ENCODE results near the gene USP24. TPM values are rescaled to one million over a fixed set of nuclear protein-coding genes. Genes with fewer than 3 reads are reported as not detected.

The USP24 gene
- total RNA-seq, 1 experiment from 2014 or later, result 35.3 TPM

DNA sequence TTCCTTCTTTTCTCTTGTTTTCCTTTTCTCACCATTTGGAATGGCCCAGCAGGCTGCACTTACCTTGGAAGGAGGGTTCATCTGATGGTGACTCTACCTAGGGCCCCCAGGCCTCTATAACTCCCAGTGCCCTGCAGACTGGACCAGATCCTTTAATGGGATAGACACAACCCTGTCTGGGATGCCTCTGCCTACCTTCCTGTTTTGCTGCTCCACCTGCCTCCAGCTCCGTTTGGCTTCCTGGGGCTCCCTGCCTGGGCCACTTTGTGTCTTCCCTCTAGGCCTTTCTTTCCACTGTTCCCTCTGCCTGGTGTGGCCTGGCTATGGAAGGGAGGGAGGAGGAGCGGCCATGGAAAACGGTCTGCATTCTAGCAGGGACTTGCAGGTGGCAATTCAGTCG lies 168.3 kb downstream of the USP24 start:
- H3K4ac ChIP-seq (ENCODE audit: low read depth, low read length), result no peak overlapping the region
- no peak overlapping the region for H4K5ac ChIP-seq (ENCODE audit: insufficient read length, low read depth, low read length)
- H2AFZ ChIP-seq (ENCODE audit: low read length), result no peak overlapping the region
- H3K36me3 Mint-ChIP-seq (ENCODE audit: insufficient read depth in 1 of 3, low read depth in 3 of 3), result peaks cover 16 to 49% (median 23%) of the 10 kb centered on the region in 3 experiments
- H3K79me2 ChIP-seq (ENCODE audit: insufficient read depth, low read length), result peaks cover 13% of the 10 kb centered on the region; the same call in 1 of the 2 replicates
- DNase-seq, result no peak
- H4K20me1 ChIP-seq (ENCODE audit: control insufficient read depth, insufficient read depth, insufficient read length), result no peaks in the 10 kb centered on the region
- no peak overlapping the region for H2BK5ac ChIP-seq (ENCODE audit: insufficient read length, low read length)
- no peak overlapping the region for H2BK15ac ChIP-seq (ENCODE audit: low read depth, low read length)
- H2BK120ac ChIP-seq (ENCODE audit: low read depth, low read length, poor library complexity, severe bottlenecking), result no peak overlapping the region
- H3K9ac ChIP-seq (ENCODE audit: extremely low read depth, insufficient read length, low read length), result no peak overlapping the region
- no peaks in the 10 kb centered on the region for H3K9me3 ChIP-seq (ENCODE audit: control insufficient read depth, low read depth, low read length)
- H3K56ac ChIP-seq (ENCODE audit: insufficient read length, low read depth, low read length), result no peak overlapping the region
- no CpG with 5 or more reads among the region's 4 CpGs for WGBS (ENCODE audit: extremely low coverage, insufficient read length, low lambda C conversion rate)
- H3K27ac ChIP-seq (ENCODE audit: insufficient read length, low read depth, low read length), result no peak overlapping the region
- no peaks in the 10 kb centered on the region for H3K27me3 ChIP-seq (ENCODE audit: insufficient read depth, low read length)
- H3K23ac ChIP-seq (ENCODE audit: insufficient read length, low read depth, low read length), result no peak overlapping the region
- H2AK5ac ChIP-seq (ENCODE audit: insufficient read length, low read length), result no peak overlapping the region
- no peaks in the 10 kb centered on the region for H3K9me3 Mint-ChIP-seq
- no peak overlapping the region for H3K14ac ChIP-seq (ENCODE audit: insufficient read depth, low read length)
- H4K8ac ChIP-seq (replicated peaks; ENCODE audit: insufficient read length, low read depth, low read length), result no peak overlapping the region
- no peak overlapping the region for H2BK20ac ChIP-seq (ENCODE audit: low read depth, low read length, poor library complexity, severe bottlenecking)
- H3K4me1 ChIP-seq (ENCODE audit: insufficient read depth, low read length), result peaks cover 4% of the 10 kb centered on the region; the same call in 1 of the 2 replicates
- peaks cover 12 to 13% of the 10 kb centered on the region in 2 experiments for H3K4me1 Mint-ChIP-seq
- peak overlapping the region in 2 of 3 experiments; percentile 2 to 44; a peak in 3 of 7 replicates for H3K27ac Mint-ChIP-seq
- H3K27me3 Mint-ChIP-seq (ENCODE audit: low read depth), result no peaks in the 10 kb centered on the region
- no peak overlapping the region for H3K4me3 Mint-ChIP-seq
- TF ChIP-seq, protein P1, sequence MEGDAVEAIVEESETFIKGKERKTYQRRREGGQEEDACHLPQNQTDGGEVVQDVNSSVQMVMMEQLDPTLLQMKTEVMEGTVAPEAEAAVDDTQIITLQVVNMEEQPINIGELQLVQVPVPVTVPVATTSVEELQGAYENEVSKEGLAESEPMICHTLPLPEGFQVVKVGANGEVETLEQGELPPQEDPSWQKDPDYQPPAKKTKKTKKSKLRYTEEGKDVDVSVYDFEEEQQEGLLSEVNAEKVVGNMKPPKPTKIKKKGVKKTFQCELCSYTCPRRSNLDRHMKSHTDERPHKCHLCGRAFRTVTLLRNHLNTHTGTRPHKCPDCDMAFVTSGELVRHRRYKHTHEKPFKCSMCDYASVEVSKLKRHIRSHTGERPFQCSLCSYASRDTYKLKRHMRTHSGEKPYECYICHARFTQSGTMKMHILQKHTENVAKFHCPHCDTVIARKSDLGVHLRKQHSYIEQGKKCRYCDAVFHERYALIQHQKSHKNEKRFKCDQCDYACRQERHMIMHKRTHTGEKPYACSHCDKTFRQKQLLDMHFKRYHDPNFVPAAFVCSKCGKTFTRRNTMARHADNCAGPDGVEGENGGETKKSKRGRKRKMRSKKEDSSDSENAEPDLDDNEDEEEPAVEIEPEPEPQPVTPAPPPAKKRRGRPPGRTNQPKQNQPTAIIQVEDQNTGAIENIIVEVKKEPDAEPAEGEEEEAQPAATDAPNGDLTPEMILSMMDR (conservative IDR thresholded peaks at IDR 0.05), result no peak
- H3K4me2 ChIP-seq (ENCODE audit: insufficient read depth, insufficient read length, low read length), result no peak overlapping the region
- H3K23me2 ChIP-seq (ENCODE audit: insufficient read length, low read depth, low read length, poor library complexity, severe bottlenecking), result no peaks in the 10 kb centered on the region
- H3K79me1 ChIP-seq (ENCODE audit: insufficient read depth, low read depth, low read length, poor library complexity, severe bottlenecking), result no peaks in the 10 kb centered on the region
- H2BK12ac ChIP-seq (ENCODE audit: insufficient read length, low read depth, low read length), result no peak overlapping the region
- H3K18ac ChIP-seq (ENCODE audit: insufficient read length, low read depth, low read length), result no peak overlapping the region
- H3T11ph ChIP-seq (ENCODE audit: low read length), result no peak overlapping the region
- no peak overlapping the region for H4K91ac ChIP-seq (ENCODE audit: insufficient read length, low read depth, low read length)

All from H9 (cell line).